Pancreas (tissue), 10 donors: ENCODE measurements around the gene SEMA4D. TPM values are rescaled to one million over a fixed set of nuclear protein-coding genes. Genes with fewer than 3 reads are reported as not detected.
A peak's percentile ranks its signal among the peaks of the same experiment; 100 is the strongest.

ENCODE experiments used
- ATAC-seq, 4 donors: fragments of 200-7000 bp; cut with Tn5 transposase; one replicate each; pipeline versions ENCODE4 v1.8.0 to v1.9.1; 2020; ENCODE audit warnings: mild to moderate bottlenecking in 4 of 4, moderate library complexity in 4 of 4
- DNase-seq, 6 donors: peaks; one replicate each; pipeline ENCODE4 v3.0.0-alpha.2; 2020
- FAIRE-seq: peaks from 2 replicates; lab custom pipeline; 2012; peaks lifted over from hg19 to GRCh38; lab: Jason Lieb, UNC
- H3K27ac ChIP-seq, 4 donors: fragments of 200-600 bp; sonication (generic); 1 replicate in 3 of 4; 2 replicates in 1 of 4; pipeline versions ENCODE4 v1.5.0 to v1.8.0; 2020
- H3K27me3 ChIP-seq, 4 donors: fragments of 200-600 bp; one replicate each; pipeline ENCODE4 v1.8.0; 2021
- H3K36me3 ChIP-seq, 3 donors: fragments of 200-600 bp; sonication (generic) in 1 of 3; one replicate each; pipeline versions ENCODE4 v1.5.0 to v1.8.0; 2020 to 2021
- H3K4me1 ChIP-seq, 3 donors: fragments of 200-600 bp; one replicate each; pipeline ENCODE4 v1.8.0; 2021
- H3K4me3 ChIP-seq, 4 donors: fragments of 200-600 bp; sonication (generic) in 2 of 4; one replicate each; pipeline versions ENCODE4 v1.5.0 to v1.8.0; 2020 to 2021
- H3K9me3 ChIP-seq, 4 donors: fragments of 200-600 bp; one replicate each; pipeline ENCODE4 v1.8.0; 2021
- CTCF ChIP-seq, 4 donors: fragments of 200-600 bp; sonication (generic) in 3 of 4; IDR thresholded peaks; one replicate each; pipeline versions ENCODE4 v1.5.0 to v1.8.0; 2021; ENCODE audit warnings: antibody characterized with exemption in 4 of 4
- WGBS, 2 donors: extraction: QIAGEN DNeasy Blood & Tissue Kit; methylation state at CpG; one replicate each; pipeline ENCODE4 v1.1.7; 2013; 5-methylcytosine and 5-hydroxymethylcytosine counted together
- intact Hi-C, 3 donors: fragments of 100-400 bp; cut with DNase I; formaldehyde crosslinking; loops; one replicate each; pipeline versions ENCODE4 v1.11.1 to v1.14.2; 2022
- polyA plus RNA-seq, 2 donors: library from polyadenylated mRNA; stranded (reverse); fragments of 200-250 nt; gene quantifications; one replicate each; pipeline ENCODE4 v1.2.3, GENCODE V29; 2013
- total RNA-seq, 6 donors: library from RNA; stranded (reverse); fragmentation: NEBNext Ultra II Directional in 4 of 6; extraction: Animal tissue kit (Norgen Biotek cat#: 25700) in 4 of 6; gene quantifications; one replicate each; pipeline versions ENCODE4 v1.2.1 to v1.2.4, GENCODE V29; 2021 to 2023
- donor health status: healthy with polysubstance abuse.
- donor health status: DM: no; HTN: no; CAD: no; lungs with moderate emphysema.
- donor health status: DM: no; HTN: no; CAD: no.
- donor health status: control.
- donor health status: control.
- donor health status: Bipolar disorder and iron deficiency.
- donor health status: DM: yes; HTN: yes; CAD: no.
- donor health status: DM: no; HTN: no; CAD: no.
- donor health status: DM: no; HTN: no; CAD: no.
- donor health status: DM: yes; HTN: yes; CAD: no.

SEMA4D gene
- total and polyA plus RNA-seq, 8 donors = 7.1 to 29.7 (median 12.9) TPM

- Histone ChIP-seq H3K36me3 (no peaks in the 10 kb centered on the region), H3K9me3 (no peaks in the 10 kb centered on the region), H3K27ac (no peak overlapping the region), H3K27me3 (no peaks in the 10 kb centered on the region), H3K4me3 (no peak overlapping the region), H3K4me1 (no peaks in the 10 kb centered on the region)
- 92 to 95% methylated on average over 8 of the region's 8 CpGs for WGBS, 2 donors
- ATAC-seq (no peak), FAIRE-seq (no peak), DNase-seq (no peak)
- TF ChIP-seq CTCF (IDR thresholded peaks at IDR 0.05) = no peak
- intact Hi-C loops = no loop called here
These were observed 87.9 kb downstream of the SEMA4D start for GRCh38 chr9:89410022-89410421.

- Histone ChIP-seq H3K9me3 (no peaks in the 10 kb centered on the region), H3K27me3 (no peaks in the 10 kb centered on the region), H3K27ac (no peak overlapping the region), H3K4me1 (no peaks in the 10 kb centered on the region), H3K4me3 (no peak overlapping the region), H3K36me3 (no peaks in the 10 kb centered on the region)
- DNase-seq (no peak), ATAC-seq (no peak), FAIRE-seq (no peak)
- TF ChIP-seq CTCF (IDR thresholded peaks at IDR 0.05) = no peak
- intact Hi-C loops = loop anchor here in 1 of 3 donors (10.0 kb wide), 1 partner anchor 135 kb away; no protein-coding TSS in a partner anchor
- WGBS, 2 donors = 96% methylated on average over 4 of the region's 4 CpGs
These were observed 88.4 kb downstream of the SEMA4D start for GRCh38 chr9:89409466-89409865.

- WGBS, 2 donors = 86 to 88% methylated on average over 11 to 12 of the region's 12 CpGs
- no peaks in the 10 kb centered on the region for H3K9me3 ChIP-seq
- no peak overlapping the region for H3K4me3 ChIP-seq
- ATAC-seq (no peak), DNase-seq (no peak), FAIRE-seq (no peak)
- no peaks in the 10 kb centered on the region for H3K36me3 ChIP-seq
- no peaks in the 10 kb centered on the region for H3K4me1 ChIP-seq
- TF ChIP-seq CTCF (IDR thresholded peaks at IDR 0.05) = no peak
- intact Hi-C loops = loop anchor here in 1 of 3 donors (10.0 kb wide), 1 partner anchor 136 kb away; no protein-coding TSS in a partner anchor
- H3K27ac ChIP-seq = no peak overlapping the region
- H3K27me3 ChIP-seq = no peaks in the 10 kb centered on the region
These were observed 89.2 kb downstream of the SEMA4D start for GRCh38 chr9:89408628-89409101.

DNA sequence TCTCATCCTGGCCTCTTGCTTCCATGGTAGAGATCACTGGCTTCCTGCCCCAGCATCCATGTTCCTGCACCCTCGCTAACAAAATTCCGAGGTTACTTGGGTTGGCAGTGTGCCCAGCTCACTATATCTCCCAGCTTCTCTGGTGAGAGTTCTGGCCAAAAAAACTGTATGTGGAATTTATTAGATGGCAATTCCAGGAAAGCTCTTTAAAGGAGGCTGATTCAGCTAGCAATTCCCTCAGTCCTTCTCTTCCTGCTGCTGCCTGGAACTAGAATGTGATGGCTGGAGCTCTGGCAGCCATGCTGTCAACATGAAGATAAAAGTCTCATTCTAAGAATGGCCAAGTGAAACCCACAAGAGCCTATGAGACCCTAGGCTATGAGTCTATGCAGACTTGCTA is 90.8 kb downstream of the SEMA4D start:
- WGBS, 2 donors = 21 to 36% methylated on average over 2 of the region's 2 CpGs
- DNase-seq = no peak
- Histone ChIP-seq H3K27me3 (no peaks in the 10 kb centered on the region), H3K4me1 (no peaks in the 10 kb centered on the region), H3K9me3 (no peaks in the 10 kb centered on the region), H3K36me3 (peaks cover 0 to 9% (median 0%) of the 10 kb centered on the region in 3 donors), H3K4me3 (no peak overlapping the region), H3K27ac (no peak overlapping the region)
- ATAC-seq = no peak
- no peak for TF ChIP-seq CTCF (IDR thresholded peaks at IDR 0.05)
- intact Hi-C loops = loop anchor here in 1 of 3 donors (10.0 kb wide), 1 partner anchor 138 kb away; no protein-coding TSS in a partner anchor
- no peak for FAIRE-seq

DNA sequence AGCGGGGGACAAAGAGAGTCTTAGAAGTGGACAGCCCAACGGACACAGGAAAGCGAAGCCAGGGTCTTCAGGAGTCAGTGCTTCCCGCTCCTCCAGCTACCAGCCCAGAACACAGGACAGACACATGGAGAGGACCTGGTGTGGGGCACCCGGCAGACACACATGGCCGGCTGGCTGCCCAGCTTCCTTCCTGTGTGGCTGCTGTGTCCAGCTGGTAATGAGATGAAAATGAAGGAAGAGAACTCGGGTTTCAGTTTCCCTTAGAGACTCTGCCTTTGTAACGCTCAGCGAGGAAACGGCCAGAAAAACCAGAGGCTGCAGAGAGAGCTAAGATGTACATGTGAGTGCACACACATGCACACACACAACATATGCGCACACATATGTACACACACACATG is 92.1 kb downstream of the SEMA4D start:
- TF ChIP-seq CTCF (IDR thresholded peaks at IDR 0.05) = no peak
- Histone ChIP-seq H3K4me1 (no peaks in the 10 kb centered on the region), H3K27ac (no peak overlapping the region), H3K4me3 (no peak overlapping the region), H3K27me3 (no peaks in the 10 kb centered on the region), H3K9me3 (no peaks in the 10 kb centered on the region), H3K36me3 (peaks cover 0 to 12% (median 0%) of the 10 kb centered on the region in 3 donors)
- ATAC-seq (peak in 2 of 4 donors; percentile 61 to 77), FAIRE-seq (no peak), DNase-seq (peak in 1 of 6 donors; percentile 30)
- intact Hi-C loops = loop anchor here in 1 of 3 donors (10.0 kb wide), 1 partner anchor 139 kb away; no protein-coding TSS in a partner anchor
- WGBS, 2 donors = 84 to 88% methylated on average over 11 of the region's 11 CpGs
